Measurements from ENCODE around the gene ZFAND5.

ZFAND5 gene

GRCh38 chr9:72333197-72333596, 31.8 kb downstream of the ZFAND5 start:
- Histone ChIP-seq H4K20me1 (ENCODE audit: low read depth, low read length) (no peaks in the 10 kb centered on the region), H3F3A (ENCODE audit: insufficient read depth) (no peaks in the 10 kb centered on the region), H3K9me3 (ENCODE audit: insufficient read depth, low read length) (no peaks in the 10 kb centered on the region), H3K36me3 (ENCODE audit: low read length) (no peaks in the 10 kb centered on the region), H3K9ac (ENCODE audit: low read length) (no peak overlapping the region), H2AFZ (ENCODE audit: low read depth, low read length, severe bottlenecking) (no peak overlapping the region), H3K79me2 (ENCODE audit: insufficient read depth, low read length) (no peaks in the 10 kb centered on the region), H3K4me2 (ENCODE audit: low read depth, low read length, poor library complexity, severe bottlenecking) (no peak overlapping the region), H3K4me3 (ENCODE audit: insufficient read depth, low read length, poor library complexity, severe bottlenecking) (no peak overlapping the region), H3K27ac (ENCODE audit: low read depth, low read length) (no peak overlapping the region), H3K9me2 (replicated peaks; ENCODE audit: insufficient read depth, low read length) (no peaks in the 10 kb centered on the region), H3K27me3 (ENCODE audit: low read length) (no peaks in the 10 kb centered on the region)
- no peak for TF ChIP-seq EZH2phosphoT487 (conservative IDR thresholded peaks at IDR 0.05; ENCODE audit: low read length)
- TF ChIP-seq CTCF (IDR thresholded peaks at IDR 0.05; ENCODE audit: insufficient read depth, low read length, poor library complexity, severe bottlenecking): no peak

GRCh38 chr9:72332351-72332750, 32.7 kb downstream of the ZFAND5 start:
- H3F3A ChIP-seq (ENCODE audit: insufficient read depth): no peaks in the 10 kb centered on the region
- H3K27ac ChIP-seq (ENCODE audit: low read depth, low read length): no peak overlapping the region

GRCh38 chr9:72327631-72328030, 37.4 kb downstream of the ZFAND5 start:
- Histone ChIP-seq H4K20me1 (ENCODE audit: low read depth, low read length) (no peaks in the 10 kb centered on the region), H3F3A (ENCODE audit: insufficient read depth) (no peaks in the 10 kb centered on the region), H3K79me2 (ENCODE audit: insufficient read depth, low read length) (no peaks in the 10 kb centered on the region), H3K4me3 (ENCODE audit: insufficient read depth, low read length, poor library complexity, severe bottlenecking) (no peak overlapping the region), H2AFZ (ENCODE audit: low read depth, low read length, severe bottlenecking) (no peak overlapping the region), H3K9me2 (replicated peaks; ENCODE audit: insufficient read depth, low read length) (no peaks in the 10 kb centered on the region), H3K36me3 (ENCODE audit: low read length) (no peaks in the 10 kb centered on the region), H3K27ac (ENCODE audit: low read depth, low read length) (no peak overlapping the region), H3K9ac (ENCODE audit: low read length) (no peak overlapping the region), H3K4me2 (ENCODE audit: low read depth, low read length, poor library complexity, severe bottlenecking) (no peak overlapping the region), H3K9me3 (ENCODE audit: insufficient read depth, low read length) (no peaks in the 10 kb centered on the region), H3K27me3 (ENCODE audit: low read length) (no peaks in the 10 kb centered on the region)
- TF ChIP-seq EZH2phosphoT487 (conservative IDR thresholded peaks at IDR 0.05; ENCODE audit: low read length) (no peak), CTCF (IDR thresholded peaks at IDR 0.05; ENCODE audit: insufficient read depth, low read length, poor library complexity, severe bottlenecking) (no peak)

More at GRCh38 chr9:72332351-72332750, 32.7 kb downstream of the ZFAND5 start:
- H3K79me2 ChIP-seq (ENCODE audit: insufficient read depth, low read length): no peaks in the 10 kb centered on the region
- no peak overlapping the region for H2AFZ ChIP-seq (ENCODE audit: low read depth, low read length, severe bottlenecking)
- no peak overlapping the region for H3K4me2 ChIP-seq (ENCODE audit: low read depth, low read length, poor library complexity, severe bottlenecking)
- no peak overlapping the region for H3K9ac ChIP-seq (ENCODE audit: low read length)
- H3K9me3 ChIP-seq (ENCODE audit: insufficient read depth, low read length): no peaks in the 10 kb centered on the region
- TF ChIP-seq EZH2phosphoT487 (conservative IDR thresholded peaks at IDR 0.05; ENCODE audit: low read length): no peak
- TF ChIP-seq CTCF (IDR thresholded peaks at IDR 0.05; ENCODE audit: insufficient read depth, low read length, poor library complexity, severe bottlenecking): no peak
- H4K20me1 ChIP-seq (ENCODE audit: low read depth, low read length): no peaks in the 10 kb centered on the region
- no peaks in the 10 kb centered on the region for H3K9me2 ChIP-seq (replicated peaks; ENCODE audit: insufficient read depth, low read length)
- H3K36me3 ChIP-seq (ENCODE audit: low read length): no peaks in the 10 kb centered on the region
- no peak overlapping the region for H3K4me3 ChIP-seq (ENCODE audit: insufficient read depth, low read length, poor library complexity, severe bottlenecking)
- H3K27me3 ChIP-seq (ENCODE audit: low read length): no peaks in the 10 kb centered on the region
